IPS DF 4.7 (cell line): ENCODE results near the gene USP11.

Experiments used
- DNase-seq: peaks from one replicate; pipeline ENCODE4 v3.0.0-alpha.2; 2013; ENCODE audit warnings: low spot score; ENCODE audit errors: extremely low read depth

The USP11 gene

DNA sequence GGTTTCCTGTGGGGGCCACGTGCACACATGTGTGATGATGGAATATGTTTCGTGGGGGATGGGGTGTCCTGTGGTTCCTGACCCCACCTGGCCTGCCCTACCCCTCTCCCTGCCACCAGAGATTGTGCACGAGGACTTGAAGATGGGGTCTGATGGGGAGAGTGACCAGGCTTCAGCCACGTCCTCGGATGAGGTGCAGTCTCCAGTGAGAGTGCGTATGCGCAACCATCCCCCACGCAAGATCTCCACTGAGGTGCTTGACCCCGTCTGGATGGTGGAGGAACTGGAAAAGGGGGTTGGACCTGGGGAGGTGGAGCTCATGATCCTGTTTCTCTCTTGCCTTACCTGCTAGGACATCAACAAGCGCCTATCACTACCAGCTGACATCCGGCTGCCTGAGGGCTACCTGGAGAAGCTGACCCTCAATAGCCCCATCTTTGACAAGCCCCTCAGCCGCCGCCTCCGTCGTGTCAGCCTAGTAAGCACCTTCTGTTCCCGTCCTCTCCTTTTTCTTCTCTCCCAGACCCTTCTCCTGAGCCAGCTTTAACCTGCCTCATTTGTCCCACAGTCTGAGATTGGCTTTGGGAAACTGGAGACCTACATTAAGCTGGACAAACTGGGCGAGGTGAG is 8.4 kb upstream of the USP11 start:
- DNase-seq, result no peak

DNA sequence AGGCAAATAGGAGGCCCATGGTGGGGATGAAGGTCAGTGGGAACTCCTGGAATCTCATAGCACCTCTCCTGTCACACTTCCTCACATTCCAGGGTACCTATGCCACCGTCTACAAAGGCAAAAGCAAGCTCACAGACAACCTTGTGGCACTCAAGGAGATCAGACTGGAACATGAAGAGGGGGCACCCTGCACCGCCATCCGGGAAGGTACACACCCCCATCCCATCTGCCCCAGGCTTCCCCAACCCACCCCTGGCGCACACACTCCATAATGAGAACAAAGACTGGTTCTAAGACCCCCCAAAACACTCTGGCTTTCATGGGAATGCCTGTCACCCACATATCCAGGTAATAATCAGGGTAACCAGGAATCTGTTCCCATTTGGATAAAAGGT is 7.9 kb upstream of the USP11 start:
- DNase-seq, result no peak

DNA sequence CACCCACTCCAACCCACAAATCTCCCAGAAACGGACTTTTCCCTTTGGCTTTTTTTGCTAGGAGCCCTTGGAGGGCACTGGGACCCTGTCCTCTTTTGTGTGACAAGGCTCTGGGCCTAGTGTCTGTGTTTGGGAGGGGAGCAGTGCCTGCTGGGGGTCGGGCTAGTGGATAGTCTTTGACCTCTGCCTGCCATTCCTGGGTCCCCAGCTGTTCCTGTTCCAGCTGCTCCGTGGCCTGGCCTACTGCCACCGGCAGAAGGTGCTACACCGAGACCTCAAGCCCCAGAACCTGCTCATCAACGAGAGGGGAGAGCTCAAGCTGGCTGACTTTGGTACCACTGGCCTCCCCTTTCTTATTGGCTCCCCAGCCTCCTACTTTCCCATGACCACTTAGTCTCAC is 6.7 kb upstream of the USP11 start:
- DNase-seq, result no peak

GRCh38 chrX:47226531-47227333 is 6.1 kb upstream of the USP11 start:
- DNase-seq, result no peak

GRCh38 chrX:47227334-47227583 is 5.5 kb upstream of the USP11 start:
- no peak for DNase-seq

DNA sequence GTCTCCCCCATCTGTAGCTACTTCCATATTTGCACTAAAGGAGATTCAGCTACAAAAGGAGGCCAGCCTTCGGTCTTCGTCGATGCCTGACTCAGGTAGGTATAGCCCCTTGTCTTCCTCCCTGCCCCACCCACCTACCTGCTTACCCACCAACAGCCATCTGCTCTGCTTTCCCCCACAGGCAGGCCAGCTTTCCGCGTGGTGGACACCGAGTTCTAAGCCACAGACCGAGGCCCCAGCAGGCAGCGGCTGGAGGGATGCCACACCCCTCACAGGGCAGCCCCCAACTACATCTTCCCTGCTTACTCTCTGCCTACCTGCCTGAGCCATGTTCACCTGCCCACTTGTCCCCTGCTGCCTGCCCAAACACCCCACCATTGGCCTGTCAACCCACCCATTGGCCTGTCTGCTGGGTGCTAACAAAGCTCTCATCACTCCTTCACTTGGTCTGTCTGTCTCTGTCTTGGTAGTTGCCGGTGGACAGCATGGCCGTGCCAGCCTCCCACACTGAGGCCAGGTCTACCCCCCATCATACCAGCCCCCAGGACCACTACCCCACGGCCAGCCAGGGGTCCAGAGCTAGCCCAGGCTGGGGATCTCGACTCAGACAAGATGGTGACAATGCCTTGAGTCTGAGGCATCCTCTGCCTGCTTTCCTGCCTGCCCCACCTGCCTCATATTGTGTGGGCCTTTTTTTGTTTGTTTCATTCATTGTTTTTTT is 4.1 kb upstream of the USP11 start:
- no peak for DNase-seq

GRCh38 chrX:47229427-47229826 is 3.4 kb upstream of the USP11 start:
- no peak for DNase-seq

- no peak for DNase-seq
Measured at GRCh38 chrX:47230136-47230868, 2.5 kb upstream of the USP11 start.

GRCh38 chrX:47231167-47231566 is 1.6 kb upstream of the USP11 start:
- no peak for DNase-seq

DNA sequence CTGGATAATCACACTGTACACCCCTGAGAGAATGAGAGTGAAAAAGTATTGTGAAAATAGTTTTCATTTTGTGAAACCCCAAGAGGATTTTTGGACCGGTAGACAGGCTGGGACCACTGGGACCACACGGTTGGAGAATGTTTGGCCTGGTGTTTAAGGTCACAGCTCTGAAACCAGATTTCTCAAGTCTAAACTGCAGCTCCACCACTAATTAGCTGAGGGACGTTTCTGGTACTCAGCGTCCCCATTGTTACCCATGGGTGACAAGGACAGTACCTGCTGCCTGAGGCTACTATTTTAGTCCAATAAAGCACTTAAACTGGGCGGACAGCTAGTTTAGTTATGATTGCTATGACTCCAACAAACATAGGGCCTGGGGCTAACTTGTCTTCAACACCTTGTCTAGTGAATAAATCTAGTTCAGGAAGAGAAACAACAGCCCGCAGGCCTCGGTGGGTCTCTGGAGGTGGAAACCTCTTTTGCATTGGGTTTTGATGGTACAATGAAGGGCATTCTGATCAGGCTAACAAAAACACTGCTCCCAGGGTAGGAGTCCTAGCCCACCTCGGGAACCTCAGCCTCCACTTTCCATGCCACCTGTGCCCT is 509 bp upstream of the USP11 start:
- DNase-seq, result no peak

- DNase-seq, result peak; percentile 46
Measured at GRCh38 chrX:47233333-47234113, 714 bp downstream of the USP11 start.

DNA sequence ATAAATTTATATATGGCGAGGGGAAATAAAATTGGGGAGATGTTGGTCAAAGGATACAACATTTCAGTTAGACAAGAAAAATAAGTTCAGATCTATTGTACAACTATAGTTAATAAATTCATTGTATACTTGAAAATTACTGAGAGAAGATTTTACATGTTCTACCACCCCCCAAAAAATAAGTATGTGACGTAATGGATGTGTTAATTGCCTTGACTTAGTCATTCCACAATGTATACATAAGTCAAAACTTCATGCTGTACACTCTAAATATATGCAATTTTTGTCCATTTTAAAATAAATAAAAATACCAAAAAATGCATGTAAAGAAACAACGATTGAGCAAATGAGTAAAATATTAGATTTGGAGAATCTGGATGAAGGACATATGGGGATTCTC is 1.8 kb downstream of the USP11 start:
- DNase-seq, result no peak

GRCh38 chrX:47235691-47236103 is 2.9 kb downstream of the USP11 start:
- no peak for DNase-seq

- DNase-seq, result no peak
Measured at GRCh38 chrX:47239199-47239598, 6.4 kb downstream of the USP11 start.

DNA sequence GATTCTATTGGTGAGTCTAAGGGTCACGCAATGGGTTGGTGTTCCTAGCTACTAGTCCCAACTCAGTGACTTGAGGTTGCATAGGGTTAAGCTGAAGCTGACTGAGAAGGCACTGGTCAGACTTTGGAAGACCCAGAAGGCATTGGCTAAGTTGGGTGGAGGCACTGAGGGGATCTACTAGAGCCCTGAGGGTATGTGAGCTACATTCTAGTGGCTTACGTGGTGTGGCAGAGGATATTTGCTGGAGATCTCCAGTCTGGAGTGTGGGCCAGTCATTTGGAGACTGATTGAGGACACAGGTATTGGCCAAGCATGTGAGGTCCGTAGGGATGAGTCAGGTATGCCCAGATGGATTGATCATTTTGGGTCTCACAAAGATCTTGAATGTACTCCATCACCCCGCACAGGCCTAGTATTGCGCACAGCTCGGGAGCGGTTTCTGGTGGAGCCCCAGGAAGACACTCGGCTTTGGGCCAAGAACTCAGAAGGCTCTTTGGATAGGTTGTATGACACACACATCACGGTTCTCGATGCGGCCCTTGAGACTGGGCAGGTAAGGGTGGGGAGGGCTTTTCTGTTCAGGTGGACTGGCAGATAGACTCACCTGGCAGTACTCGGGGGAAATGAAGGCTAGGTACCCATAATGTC is 7.2 kb downstream of the USP11 start:
- no peak for DNase-seq

DNA sequence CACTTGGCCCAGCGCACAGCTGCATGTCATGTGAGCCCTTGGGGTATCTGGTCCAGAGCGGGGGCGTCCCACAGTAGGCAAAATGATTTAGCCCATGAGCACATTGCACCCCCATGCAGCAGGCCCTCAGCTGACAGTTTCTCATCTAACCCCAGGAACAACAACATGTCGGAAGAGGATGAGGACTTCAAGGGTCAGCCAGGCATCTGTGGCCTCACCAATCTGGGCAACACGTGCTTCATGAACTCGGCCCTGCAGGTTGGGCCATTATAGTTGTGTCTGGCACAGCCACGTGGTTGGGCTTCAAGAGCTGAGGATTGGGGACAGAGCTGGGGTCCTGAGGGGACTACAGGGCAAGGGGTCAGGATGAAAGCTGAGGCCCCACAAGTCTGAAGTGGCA is 7.8 kb downstream of the USP11 start:
- no peak for DNase-seq

GRCh38 chrX:47241201-47242011 is 8.6 kb downstream of the USP11 start:
- no peak for DNase-seq

- DNase-seq, result no peak
Measured at GRCh38 chrX:47242321-47242720, 9.5 kb downstream of the USP11 start.

GRCh38 chrX:47243351-47243750 is 10.5 kb downstream of the USP11 start:
- DNase-seq, result no peak

DNA sequence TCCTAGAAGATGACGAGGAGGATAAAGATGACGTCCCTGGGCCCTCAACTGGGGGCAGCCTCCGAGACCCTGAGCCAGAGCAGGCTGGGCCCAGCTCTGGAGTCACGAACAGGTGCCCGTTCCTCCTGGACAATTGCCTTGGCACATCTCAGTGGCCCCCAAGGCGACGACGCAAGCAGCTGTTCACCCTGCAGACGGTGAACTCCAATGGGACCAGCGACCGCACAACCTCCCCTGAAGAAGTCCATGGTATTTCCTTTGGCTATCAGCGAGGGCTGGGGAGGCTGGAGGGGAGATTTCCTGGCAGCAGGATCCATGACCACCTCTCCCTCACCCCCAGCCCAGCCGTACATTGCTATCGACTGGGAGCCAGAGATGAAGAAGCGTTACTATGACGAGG is 11.9 kb downstream of the USP11 start:
- no peak for DNase-seq
